Inferior parietal cortex (tissue), 1 donor: ENCODE measurements around the gene RALGAPA1.
"Not testable (repeated sequence)": the region's sequence is repeated elsewhere in the genome, so short reads cannot be mapped to it uniquely, and the experiment has no call there.

ENCODE experiments used
- DNase-seq: peaks from one replicate; pipeline ENCODE4 v3.0.0-alpha.2; 2016; ENCODE audit errors: extremely low spot score

Gene RALGAPA1

DNA sequence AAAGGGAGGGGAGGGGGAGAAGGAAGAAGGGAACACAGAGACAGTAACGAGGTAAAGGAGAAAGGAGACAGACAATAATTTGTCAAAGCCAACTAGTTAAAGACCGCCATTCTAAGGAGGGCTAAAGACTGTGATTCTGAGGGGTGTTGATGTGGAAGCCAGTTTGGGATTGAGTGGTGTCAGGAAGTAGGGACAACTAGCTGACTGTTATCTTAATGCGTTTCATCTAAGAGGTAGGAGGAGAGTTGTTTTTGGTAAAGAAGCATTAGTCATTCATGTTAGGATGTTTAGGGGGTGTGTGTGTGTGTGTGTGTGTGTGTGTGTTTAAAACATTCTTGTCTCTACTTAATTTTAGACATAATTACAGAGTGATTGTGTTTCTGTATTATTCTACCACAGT is 180.1 kb downstream of the RALGAPA1 start:
- no peak for DNase-seq

DNA sequence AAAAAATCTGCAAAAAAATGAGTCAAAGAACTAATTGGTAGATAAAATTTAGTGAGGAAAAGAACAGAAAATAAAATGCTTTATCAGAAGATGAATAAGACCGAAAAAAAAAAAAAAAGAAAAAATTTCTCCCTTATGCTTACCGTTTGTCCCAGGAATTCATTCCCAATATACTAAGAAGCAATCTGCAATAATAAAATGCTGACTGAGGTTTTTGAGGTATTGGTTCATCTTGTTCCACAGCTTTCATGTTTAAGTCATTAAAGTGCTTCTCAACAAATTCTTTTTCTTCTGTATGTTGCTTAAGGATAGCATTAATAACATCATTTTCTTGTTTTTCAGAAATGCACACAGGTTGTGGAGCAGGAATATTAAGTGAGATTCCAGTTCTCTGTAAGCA is 182.1 kb downstream of the RALGAPA1 start:
- DNase-seq, result not testable (repeated sequence)

DNA sequence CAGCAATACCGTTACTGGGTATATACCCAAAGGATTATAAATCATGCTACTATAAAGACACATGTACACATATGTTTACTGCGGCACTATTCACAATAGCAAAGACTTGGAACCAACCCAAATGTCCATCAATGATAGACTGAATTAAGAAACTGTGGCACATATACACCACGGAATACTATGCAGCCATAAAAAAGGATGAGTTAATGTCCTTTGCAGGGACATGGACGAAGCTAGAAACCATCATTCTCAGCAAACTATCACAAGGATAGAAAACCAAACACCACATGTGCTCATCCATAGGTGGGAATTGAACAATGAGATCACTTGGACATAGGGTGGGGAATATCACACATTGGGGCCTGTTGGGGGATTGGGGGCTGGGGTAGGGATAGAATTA is 187.1 kb downstream of the RALGAPA1 start:
- DNase-seq, result not testable (repeated sequence)

- DNase-seq, result not testable (repeated sequence)
Measured at GRCh38 chr14:35619998-35620397, 189.1 kb downstream of the RALGAPA1 start.

DNA sequence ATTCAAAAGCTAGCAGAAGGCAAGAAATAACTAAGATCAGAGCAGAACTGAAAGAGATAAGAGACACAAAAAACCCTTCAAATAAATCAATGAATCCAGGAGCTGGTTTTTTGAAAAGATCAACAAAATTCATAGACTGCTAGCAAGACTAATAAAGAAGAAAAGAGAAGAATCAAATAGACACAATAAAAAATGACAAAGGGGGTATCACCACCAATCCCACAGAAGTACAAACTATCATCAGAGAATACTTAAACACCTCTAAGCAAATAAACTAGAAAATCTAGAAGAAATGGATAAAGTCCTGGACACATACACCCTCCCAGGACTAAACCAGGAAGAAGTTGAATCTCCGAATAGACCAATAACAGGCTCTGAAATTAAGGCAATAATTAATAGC is 189.6 kb downstream of the RALGAPA1 start:
- not testable (repeated sequence) for DNase-seq

- DNase-seq, result no peak
Measured at GRCh38 chr14:35617500-35617899, 191.6 kb downstream of the RALGAPA1 start.

DNA sequence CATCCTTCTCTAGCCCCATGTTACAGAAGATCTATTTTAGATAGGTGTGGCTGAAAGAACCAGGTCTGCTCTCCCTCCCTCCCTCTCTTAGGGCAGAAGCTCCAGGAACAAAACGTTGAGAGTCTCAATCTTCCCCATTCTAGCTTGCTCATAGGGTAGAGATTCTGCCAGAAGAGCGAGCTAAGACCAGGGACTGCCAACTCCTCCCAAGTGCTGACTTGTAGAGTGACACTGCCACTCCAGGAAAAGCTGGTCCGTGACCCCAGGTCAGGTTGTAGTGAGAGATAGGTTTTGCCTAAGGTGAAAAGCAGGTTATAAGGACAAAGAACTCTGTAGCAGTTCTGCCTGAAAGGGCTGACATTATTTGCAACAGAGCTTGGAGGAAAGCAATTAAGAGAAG is 201.7 kb downstream of the RALGAPA1 start:
- no peak for DNase-seq

GRCh38 chr14:35600253-35600652 is 208.8 kb downstream of the RALGAPA1 start:
- DNase-seq, result no peak

- DNase-seq, result no peak
Measured at GRCh38 chr14:35594616-35595015, 214.5 kb downstream of the RALGAPA1 start.

DNA sequence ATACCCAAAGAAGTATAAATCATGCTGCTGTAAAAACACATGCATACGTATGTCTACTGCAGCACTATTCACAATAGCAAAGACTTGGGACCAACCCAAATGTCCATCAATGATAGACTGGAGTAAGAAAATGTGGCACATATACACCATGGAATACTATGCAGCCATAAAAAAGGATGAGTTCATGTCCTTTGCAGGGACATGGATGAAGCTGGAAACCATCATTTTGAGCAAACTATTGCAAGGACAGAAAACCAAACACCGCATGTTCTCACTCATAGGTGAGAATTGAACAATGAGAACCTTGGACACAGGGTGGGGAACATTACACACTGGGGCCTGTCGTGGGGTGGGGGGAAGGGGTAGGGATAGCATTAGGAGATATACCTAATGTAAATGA is 221.7 kb downstream of the RALGAPA1 start:
- DNase-seq, result not testable (repeated sequence)

DNA sequence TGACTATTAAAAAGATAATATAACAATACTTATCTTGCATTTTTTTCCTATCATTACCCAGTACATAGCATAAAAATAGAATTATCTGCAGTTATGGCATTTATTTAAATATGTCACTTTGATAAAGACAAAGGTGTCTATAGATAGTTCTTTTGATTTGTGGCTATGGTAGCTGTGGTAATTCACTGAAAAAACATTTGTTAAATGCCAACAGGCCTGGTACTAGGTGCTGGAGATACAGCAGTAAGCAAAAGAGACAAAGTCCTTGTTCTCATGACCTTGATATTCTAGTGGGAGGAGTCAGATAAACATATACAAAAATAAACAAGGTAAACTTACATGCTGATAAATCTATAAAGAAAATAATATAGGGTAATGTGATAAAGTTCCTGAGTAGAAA is 230.5 kb downstream of the RALGAPA1 start:
- no peak for DNase-seq

GRCh38 chr14:35578135-35578534 is 231.0 kb downstream of the RALGAPA1 start:
- no peak for DNase-seq

DNA sequence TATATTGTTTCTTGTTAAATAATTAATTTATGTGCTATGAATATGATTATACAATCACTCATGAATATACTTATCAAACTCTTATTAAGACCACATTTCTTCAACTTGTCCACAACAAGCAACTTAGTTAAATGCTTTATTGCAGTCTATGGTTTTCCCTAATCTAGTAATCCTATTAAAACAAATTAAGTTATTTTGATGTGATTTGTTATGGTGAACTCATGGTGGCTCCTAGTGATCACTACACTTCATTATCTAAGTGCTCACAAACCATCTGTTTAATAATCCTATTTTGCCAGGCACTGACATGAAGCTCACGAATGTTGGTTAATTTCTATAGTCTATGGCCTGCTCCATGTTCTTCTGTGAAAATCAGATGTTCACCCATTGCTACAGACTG is 232.2 kb downstream of the RALGAPA1 start:
- DNase-seq, result no peak

- no peak for DNase-seq
Measured at GRCh38 chr14:35576260-35576659, 232.8 kb downstream of the RALGAPA1 start.

- no peak for DNase-seq
Measured at GRCh38 chr14:35573911-35574310, 235.2 kb downstream of the RALGAPA1 start.

DNA sequence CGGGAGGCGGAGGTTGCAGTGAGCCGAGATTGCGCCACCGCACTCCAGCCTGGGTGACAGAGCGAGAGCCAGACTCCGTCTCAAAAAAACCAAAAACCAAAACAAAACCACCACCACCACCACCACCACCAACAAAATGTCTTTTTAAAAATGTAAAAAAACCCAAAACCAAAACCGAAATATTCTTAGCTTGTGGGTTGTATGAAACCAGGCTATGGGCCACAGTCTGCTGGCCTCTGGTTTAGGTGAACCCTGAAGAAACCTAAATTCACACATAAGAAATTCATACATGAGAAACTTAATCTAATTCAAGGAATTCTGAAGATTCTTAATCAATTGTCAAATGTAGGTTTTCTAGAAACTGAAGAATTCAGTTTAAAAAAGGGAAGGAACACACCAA is 237.5 kb downstream of the RALGAPA1 start:
- DNase-seq, result no peak

DNA sequence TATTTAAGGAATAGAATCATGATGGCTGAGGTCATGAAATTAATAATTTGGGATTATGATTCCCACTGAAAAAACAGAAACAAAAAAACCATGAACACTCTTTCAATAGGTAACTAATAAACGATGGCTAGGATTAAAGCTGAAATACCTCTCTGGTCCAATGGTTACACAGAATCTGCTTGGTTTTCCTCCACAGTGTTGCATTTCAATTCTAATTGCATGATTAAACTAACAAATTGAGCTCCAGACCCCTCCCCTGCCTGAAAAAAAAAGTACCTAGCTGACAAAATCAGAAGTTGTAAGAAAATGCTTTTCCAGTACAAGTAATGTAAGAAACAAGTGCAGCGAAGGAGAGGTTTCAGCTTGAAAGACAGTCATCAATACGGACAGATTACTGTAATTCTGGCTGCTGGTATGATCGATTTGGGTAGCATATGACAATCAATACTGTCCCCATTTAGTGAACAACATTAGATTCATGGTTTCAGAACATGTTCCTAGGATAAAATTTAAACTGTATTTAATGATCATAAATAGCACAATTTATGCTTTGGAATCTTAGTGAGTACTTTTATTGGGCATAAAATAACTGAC is 243.1 kb downstream of the RALGAPA1 start:
- no peak for DNase-seq

- DNase-seq, result peak; percentile 61
Measured at GRCh38 chr14:35558680-35559079, 250.4 kb downstream of the RALGAPA1 start.

- DNase-seq, result no peak
Measured at GRCh38 chr14:35557221-35557747, 251.8 kb downstream of the RALGAPA1 start.

DNA sequence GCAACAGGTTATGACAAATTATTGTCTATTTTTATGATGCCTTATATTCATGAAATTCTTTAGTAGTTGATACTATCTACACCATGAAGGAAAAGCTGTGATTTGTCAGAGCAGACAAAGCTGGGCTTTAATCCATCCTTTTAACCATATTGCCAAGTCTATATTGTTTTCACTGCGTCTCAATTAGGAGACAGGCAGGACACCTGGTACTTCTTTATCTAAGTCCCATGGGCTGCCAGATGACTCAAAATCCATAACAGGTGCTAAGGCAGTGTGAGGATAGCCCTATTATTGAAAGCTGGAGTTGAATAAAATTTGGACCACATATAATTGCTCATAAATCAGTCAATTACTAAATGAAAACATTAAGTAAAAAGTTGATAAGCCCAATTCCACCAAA is 252.5 kb downstream of the RALGAPA1 start:
- no peak for DNase-seq

GRCh38 chr14:35553808-35554207 is 255.3 kb downstream of the RALGAPA1 start:
- DNase-seq, result no peak

DNA sequence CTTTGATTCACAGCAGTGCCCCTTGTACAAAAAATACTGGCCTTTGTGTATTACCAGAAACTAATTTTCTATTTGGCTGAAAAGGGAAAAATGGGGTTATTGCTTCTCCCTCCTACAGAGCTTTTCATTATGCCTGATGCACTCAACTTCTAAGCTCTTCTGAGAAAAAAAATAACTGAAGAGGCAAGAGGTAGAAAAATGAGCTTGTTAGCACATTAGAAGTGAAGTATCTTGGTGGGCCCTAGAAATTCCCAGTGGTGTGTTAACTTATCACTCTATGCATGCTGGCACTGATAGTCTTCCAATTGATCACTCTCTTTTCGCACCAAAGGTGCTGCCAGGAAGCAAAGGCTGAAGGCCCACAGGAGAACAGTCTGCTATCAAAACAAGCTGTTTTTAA is 258.0 kb downstream of the RALGAPA1 start:
- no peak for DNase-seq

GRCh38 chr14:35549551-35549950 is 259.5 kb downstream of the RALGAPA1 start:
- DNase-seq, result no peak

- DNase-seq, result no peak
Measured at GRCh38 chr14:35543006-35543405, 266.1 kb downstream of the RALGAPA1 start.
